ENCODE results near the gene SIX1.

SIX1 gene

GRCh38 chr14:60596139-60596538, 53.1 kb downstream of the SIX1 start:
- DNase-seq (ENCODE audit: extremely low read depth, low read depth), result no peak
- no peak for TF ChIP-seq CTCF (IDR thresholded peaks at IDR 0.05; ENCODE audit: low read depth, low read length, missing control alignments)
- no peak overlapping the region for H3K4me3 ChIP-seq (replicated peaks; ENCODE audit: low read depth, low read length)

- no peak overlapping the region for H3K4me3 ChIP-seq (replicated peaks; ENCODE audit: low read depth, low read length)
- DNase-seq (ENCODE audit: extremely low read depth, low read depth), result no peak
- no peak for TF ChIP-seq CTCF (IDR thresholded peaks at IDR 0.05; ENCODE audit: low read depth, low read length, missing control alignments)
Observed at GRCh38 chr14:60594062-60594461, 55.2 kb downstream of the SIX1 start.
